Retina (tissue), 1 donor: ENCODE data around the gene GLUD1.
"Not testable (repeated sequence)": the region's sequence is repeated elsewhere in the genome, so short reads cannot be mapped to it uniquely, and the experiment has no call there.

Experiments
- DNase-seq: peaks from one replicate; pipeline ENCODE4 v3.0.0-alpha.2; 2016

GLUD1 gene

DNA sequence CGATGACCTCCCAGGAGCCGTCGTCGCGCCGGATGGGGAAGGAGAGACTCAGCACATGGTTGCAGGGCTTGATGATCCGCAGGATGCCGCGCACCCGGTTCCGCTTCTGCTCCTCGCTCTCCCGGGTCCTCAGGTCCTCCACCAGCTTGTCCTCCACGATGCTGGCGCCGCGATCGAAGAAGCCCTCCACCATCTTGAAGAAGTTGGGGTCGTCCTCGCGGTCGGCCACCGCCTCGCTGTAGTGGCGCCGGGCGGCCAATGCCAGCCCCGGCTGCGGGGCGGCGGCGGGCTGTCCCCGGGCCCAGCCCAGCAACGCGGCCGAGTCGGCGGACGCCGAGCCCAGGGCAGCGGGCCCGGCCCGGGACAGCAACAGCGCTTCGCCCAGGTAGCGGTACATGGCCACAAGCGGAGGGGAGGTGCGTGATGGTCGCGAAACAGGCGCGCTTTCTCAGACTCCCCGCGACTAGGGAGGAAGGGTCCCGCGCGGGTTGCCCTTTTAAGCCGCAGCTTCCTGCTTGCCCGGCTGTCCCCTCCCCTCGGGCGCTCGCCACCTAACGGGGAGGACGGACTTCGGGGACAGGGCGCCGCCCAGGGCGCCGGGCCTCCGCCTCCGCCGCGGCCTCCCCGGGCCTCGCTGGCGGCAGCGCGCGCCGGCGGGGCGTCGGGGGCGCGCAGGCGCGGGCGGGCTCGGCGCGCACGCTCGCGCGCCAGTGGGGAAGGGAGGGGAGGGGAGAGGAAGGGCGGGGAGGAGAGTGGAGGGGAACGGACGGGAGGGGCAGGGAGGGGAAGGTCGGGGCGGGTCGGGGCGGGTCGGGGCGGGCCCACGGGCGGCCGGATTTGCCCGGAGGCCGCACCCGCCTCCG, at the start of gene GLUD1, which contains the start of gene SHLD2:
GLUD1 (minus strand) TSS at position 471 of the 863 bp plus-strand sequence; CDS start at position 397, 74 bp downstream.
SHLD2 (plus strand) TSS at position 834 of the 863 bp plus-strand sequence. CDS start 56,149 bp downstream, outside the sequence.
- DNase-seq = peak; percentile 89

GRCh38 chr10:87143109-87143418, 48.4 kb upstream of the GLUD1 start:
- DNase-seq = not testable (repeated sequence)

- not testable (repeated sequence) for DNase-seq
Observed at GRCh38 chr10:87142230-87143108, 47.8 kb upstream of the GLUD1 start.

DNA sequence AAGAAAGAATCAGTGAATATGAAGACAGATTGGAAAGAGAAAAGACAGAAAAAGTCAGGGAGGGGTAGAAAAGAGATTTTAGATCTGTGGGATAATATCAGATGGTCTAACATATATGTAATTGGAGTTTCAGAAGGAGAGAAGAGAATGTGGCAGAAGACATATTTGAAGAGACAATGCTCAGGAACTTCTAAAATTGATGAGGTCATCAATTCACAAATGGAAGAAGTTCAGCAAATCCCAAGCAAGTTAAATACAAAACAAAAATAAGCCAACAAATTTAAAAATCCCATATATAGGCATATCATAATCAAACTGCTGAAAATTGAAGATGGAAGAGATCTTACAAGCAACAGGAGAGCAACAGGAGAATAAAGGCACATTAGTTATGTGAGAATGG, 42.8 kb upstream of the GLUD1 start:
- DNase-seq = not testable (repeated sequence)

GRCh38 chr10:87134440-87134839, 39.8 kb upstream of the GLUD1 start:
- DNase-seq = not testable (repeated sequence)

- DNase-seq = not testable (repeated sequence)
Observed at GRCh38 chr10:87133936-87134335, 39.3 kb upstream of the GLUD1 start.

- not testable (repeated sequence) for DNase-seq
Observed at GRCh38 chr10:87132176-87132575, 37.5 kb upstream of the GLUD1 start.

GRCh38 chr10:87127607-87128156, 33.0 kb upstream of the GLUD1 start:
- not testable (repeated sequence) for DNase-seq

GRCh38 chr10:87127048-87127447, 32.4 kb upstream of the GLUD1 start:
- not testable (repeated sequence) for DNase-seq

GRCh38 chr10:87123351-87123750, 28.7 kb upstream of the GLUD1 start:
- DNase-seq = not testable (repeated sequence)

- not testable (repeated sequence) for DNase-seq
Observed at GRCh38 chr10:87119029-87119428, 24.4 kb upstream of the GLUD1 start.

DNA sequence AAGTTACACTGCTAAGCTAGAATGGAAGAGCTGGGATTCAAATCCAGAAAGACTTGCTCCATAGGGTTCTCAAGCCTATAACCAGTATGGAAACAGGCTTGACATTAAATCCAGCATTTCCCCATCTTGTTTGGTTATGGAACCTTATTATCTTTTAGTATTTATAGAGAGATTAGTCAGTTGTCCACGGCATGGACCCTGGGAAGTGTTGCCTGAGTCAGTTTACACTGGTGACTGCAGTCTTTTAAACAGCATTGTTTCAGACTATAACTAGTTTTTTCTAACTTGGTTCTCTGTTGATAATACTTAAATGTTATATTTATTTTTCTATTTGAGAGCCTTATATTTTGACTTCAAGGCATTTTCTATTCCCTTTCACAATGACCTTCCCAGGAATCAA, 23.5 kb upstream of the GLUD1 start:
- not testable (repeated sequence) for DNase-seq

DNA sequence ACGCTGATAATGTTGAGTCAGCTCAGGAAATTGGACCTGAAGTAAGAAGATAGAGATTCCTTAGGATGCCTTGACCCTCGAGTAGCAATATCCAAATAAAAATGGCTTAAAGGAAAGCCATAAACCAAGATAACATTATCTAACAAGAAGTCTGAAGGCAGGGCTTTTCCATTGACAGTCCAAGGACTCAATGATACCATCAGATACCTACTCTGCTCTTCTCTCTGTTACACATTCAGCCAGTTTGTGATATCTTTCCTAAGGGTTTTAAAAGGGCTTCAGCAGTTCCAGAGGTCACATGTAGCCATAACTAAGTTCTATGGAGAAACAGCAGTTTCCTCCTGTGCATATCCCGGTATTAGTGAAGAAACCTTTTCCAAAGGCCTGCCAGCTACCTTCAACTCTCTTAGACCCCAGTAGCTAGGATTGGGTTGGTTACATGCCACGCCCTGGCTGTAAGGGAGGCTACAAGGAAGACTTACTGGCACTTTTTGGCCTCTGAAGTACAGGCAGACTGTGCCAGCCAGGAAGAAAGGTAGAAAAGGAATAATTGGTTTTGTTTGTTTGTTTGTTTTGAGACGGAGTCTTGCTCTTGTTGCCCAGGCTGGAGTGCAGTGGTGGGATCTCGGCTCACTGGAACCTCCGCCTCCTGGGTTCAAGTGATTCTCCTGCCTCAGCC, 10.9 kb upstream of the GLUD1 start:
- no peak for DNase-seq

DNA sequence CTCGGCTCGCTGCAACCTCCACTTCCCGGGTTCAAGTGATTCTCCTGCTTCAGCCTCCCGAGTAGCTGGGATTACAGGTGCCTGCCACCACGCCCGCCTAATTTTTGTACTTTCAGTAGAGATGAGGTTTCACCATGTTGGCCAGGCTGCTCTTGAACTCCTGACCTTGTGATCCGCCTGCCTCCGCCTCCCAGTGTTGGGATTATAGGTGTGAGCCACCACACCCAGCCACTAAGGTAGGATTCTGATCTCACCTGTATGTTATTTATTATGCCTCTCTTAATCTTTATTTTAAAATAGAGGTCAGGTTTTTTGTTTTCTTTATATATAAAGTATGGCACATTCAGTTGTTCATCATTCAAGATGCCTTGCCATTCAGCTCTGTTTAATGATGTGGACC, 10.1 kb upstream of the GLUD1 start:
- DNase-seq = not testable (repeated sequence)

DNA sequence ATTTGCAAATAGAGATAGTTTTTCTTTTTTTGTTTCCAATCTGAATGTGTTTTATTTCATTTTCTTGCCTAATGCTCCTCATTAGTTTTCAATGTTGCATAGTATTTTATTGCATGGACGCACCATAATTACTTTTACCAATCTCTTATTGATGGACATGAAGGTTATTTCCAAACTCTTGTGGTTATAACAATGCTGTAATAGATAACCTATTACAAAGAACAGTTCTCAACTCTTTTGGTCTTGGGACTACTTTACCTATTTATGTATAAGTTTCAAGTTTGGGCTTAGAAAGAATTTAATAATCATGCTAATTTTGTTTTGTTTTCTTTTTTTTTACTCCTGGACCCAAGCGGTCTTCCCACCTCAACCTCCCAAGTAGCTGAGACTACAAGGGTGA, 7.4 kb upstream of the GLUD1 start:
- no peak for DNase-seq

GRCh38 chr10:87095236-87095945, 748 bp upstream of the GLUD1 start:
- peak; percentile 91 for DNase-seq

GRCh38 chr10:87093632-87094372, 841 bp downstream of the GLUD1 start:
- peak; percentile 72 for DNase-seq

DNA sequence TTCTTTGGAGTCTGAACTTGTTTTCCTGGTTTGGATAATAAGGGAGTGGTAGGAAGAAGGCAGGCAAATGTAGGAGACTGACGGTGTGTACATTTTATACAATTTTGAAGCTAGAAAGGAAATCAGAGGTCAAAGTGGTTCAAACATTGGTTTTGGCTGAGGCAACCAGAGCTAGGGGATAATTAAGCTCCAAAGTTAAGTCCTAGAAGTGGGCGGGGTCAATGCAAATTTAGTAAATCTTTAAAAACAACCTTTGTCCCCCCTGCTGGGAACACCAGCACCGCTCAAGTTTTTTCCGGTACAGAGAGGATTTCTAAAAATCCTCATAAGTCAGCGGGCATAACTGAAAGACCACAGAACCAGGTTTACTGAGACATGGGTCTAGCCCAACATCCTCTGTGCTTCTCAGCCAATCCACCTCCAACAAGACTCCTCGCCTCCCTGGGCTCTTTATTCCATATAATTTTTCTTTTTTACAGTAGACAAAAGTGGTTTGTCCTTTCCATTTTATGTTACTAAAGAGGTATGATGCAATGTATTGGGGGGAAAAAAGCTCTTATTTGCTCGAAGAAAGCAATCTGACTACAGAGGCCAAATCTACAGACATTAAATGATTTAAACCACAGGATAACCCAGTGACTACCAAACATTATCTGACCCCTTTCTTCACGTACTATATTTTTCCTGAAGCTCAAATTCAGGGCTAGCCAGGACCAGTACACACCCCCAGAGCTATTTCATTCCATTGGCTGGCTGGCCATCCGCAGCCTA, 1.6 kb downstream of the GLUD1 start:
- DNase-seq = peak; percentile 19

DNA sequence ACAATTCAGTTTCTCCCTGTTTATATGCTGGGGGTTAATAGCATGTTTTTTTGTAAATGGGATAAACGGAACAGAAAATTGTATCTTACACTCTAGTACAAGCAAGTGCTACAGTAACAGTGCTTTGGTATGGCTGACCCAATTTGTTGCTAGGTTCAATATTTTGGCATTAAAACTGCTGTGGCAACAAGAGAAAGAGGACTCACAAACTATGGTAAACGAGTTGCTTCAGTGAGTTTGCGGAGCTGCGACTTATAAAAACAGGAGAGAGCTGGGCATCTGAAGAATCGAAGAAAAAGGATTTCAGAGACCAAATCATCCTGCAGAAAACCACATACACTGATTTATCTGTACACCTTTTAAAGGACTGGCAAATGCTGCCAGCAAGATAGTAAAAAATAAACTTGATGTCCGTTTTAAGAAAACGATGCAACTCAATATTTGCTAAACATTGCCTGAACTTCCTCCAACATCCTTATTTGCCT, 2.2 kb downstream of the GLUD1 start:
- peak; percentile 8 for DNase-seq

GRCh38 chr10:87090779-87091178, 3.9 kb downstream of the GLUD1 start:
- DNase-seq = no peak
